GM12873 (cell line): ENCODE results near the gene NUCB2.

Experiments used
- CTCF ChIP-seq: IDR thresholded peaks from 2 replicates; pipeline ENCODE4 v1.5.1; 2012; ENCODE audit warnings: low read depth, mild to moderate bottlenecking, moderate library complexity, low read length, control low read depth; ENCODE audit not compliant: insufficient read depth; ENCODE audit errors: missing control alignments

Gene NUCB2

DNA sequence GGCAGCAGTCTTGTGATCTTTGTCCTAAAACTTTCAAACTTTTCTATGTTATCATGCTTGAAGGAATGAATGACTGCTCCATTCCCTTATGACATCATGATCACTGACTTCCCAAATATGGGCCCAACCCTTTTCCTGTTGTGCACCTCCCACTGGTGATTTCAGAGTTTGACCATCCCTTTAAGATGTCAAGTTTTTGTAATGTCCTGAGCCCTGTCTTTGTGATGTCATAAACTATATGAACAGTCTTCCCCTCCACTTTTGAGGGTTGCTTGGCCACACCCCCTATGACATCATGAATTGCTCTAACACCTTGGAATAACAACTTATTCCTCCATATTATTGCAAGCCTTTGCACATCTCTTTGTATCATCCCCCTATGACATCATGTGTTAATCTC lies 16.5 kb upstream of the NUCB2 start:
- TF ChIP-seq CTCF: no peak

GRCh38 chr11:17263769-17264168 lies 12.8 kb upstream of the NUCB2 start:
- TF ChIP-seq CTCF: no peak

DNA sequence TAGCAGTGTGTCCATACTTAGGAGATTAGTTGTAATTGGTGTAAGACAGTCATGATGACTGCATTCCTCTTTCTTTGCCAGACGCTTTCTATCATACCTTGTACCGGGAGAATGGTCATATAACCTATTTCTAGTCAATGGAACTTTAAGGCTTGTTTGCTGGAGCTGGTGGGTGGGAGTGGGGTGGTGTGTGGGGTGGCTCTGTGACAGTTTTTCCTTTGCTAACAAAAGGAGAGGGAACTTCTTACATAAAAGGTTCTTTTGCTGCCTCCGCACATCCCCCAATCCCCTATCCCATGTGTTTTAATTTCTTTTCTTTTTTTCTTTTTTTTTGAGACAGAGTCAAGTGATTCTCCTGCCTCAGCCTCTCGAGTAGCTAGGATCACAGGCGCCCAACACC lies 9.8 kb upstream of the NUCB2 start:
- no peak for TF ChIP-seq CTCF

- TF ChIP-seq CTCF: no peak
These were observed 9.0 kb upstream of the NUCB2 start for GRCh38 chr11:17267576-17267975.

GRCh38 chr11:17268902-17269301 lies 7.6 kb upstream of the NUCB2 start:
- no peak for TF ChIP-seq CTCF

DNA sequence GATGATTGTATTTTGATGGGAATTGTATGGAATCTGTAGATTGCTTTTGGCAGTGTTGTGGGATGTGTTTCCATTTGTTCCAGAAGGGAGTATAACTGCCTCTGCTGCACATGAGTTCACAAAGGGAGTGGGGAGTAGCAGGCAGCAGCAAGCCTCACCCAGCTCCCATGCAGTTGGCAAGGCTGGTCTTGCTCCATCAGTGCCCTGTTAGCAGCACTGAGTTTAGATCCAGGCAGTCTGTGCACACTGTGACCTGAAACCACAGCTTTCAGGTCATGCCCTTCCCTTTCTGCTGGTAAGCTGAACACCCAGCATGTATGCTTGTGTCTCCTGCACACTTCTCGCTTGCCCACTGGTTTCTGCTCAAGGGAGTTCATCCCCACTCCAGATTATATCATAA lies 3.7 kb upstream of the NUCB2 start:
- TF ChIP-seq CTCF: no peak

- TF ChIP-seq CTCF: no peak
These were observed 3.3 kb upstream of the NUCB2 start for GRCh38 chr11:17273211-17273610.
